Measurements from ENCODE around the gene CD59. TPM values are rescaled to one million over a fixed set of nuclear protein-coding genes. Genes with fewer than 3 reads are reported as not detected.

The CD59 gene
- polyA plus RNA-seq, 2 of the 4 experiments (the other 2 are of a cell fraction), result 335 to 375 TPM

GRCh38 chr11:33743291-33743690 lies 7.1 kb upstream of the CD59 start:
- H3K4me2 ChIP-seq, result no peak overlapping the region
- no peak overlapping the region for H3K27ac ChIP-seq
- ChIA-PET POLR2A (interaction anchor here (1.7 kb wide), 1 partner anchor 52 kb away, joined by 17 read pairs; no protein-coding TSS in a partner anchor), CTCF (interaction anchor here (0.7 to 3.1 kb wide), 32 partner anchors 8 to 385 kb away, joined by 3 to 45 read pairs (median 6); partner anchors contain the start of genes C11orf91, FBXO3 and KIAA1549L)
- TF ChIP-seq GATA3 (IDR thresholded peaks at IDR 0.05; ENCODE audit: borderline replicate concordance) (no peak), HDAC2 (IDR thresholded peaks at IDR 0.05) (no peak), ATOH8 (CRISPR knock-in tag; IDR thresholded peaks at IDR 0.05; ENCODE audit: low read depth) (no peak), CHD2 (IDR thresholded peaks at IDR 0.05; ENCODE audit: low read length, partially characterized antibody) (no peak), KDM5A (IDR thresholded peaks at IDR 0.05) (no peak), FOSB (CRISPR knock-in tag; IDR thresholded peaks at IDR 0.05) (no peak)
- no peak for FAIRE-seq
- no peaks in the 10 kb centered on the region for H3K9me3 ChIP-seq
- DNase-seq (ENCODE audit: low read depth in 1 of 2, low spot score in 1 of 2), result no peak
- 89% methylated on average over 5 of the region's 5 CpGs for WGBS (ENCODE audit: missing lambda C conversion rate)
- ATAC-seq, result no peak; a peak in 1 of 6 replicates
- no peak overlapping the region for H3K4me3 ChIP-seq
- H3K4me1 ChIP-seq, result peaks cover 20% of the 10 kb centered on the region

GRCh38 chr11:33742249-33742851 lies 6.1 kb upstream of the CD59 start:
- ATAC-seq (peak; percentile 76 to 82; a peak in 4 of 6 replicates), FAIRE-seq (no peak), DNase-seq (ENCODE audit: low read depth in 1 of 2, low spot score in 1 of 2) (no peak)
- no peak overlapping the region; the same call in 2 of the 3 replicates for H3K4me2 ChIP-seq
- 59% methylated on average over 3 of the region's 3 CpGs for WGBS (ENCODE audit: missing lambda C conversion rate)
- H3K9me3 ChIP-seq, result no peaks in the 10 kb centered on the region
- peak overlapping the region; percentile 16; a peak in 2 of 6 replicates for H3K27ac ChIP-seq
- H3K4me3 ChIP-seq, result no peak overlapping the region
- peaks cover 21% of the 10 kb centered on the region for H3K4me1 ChIP-seq
- CTCF ChIA-PET, result interaction anchor here (0.5 to 3.1 kb wide), 52 partner anchors 9 to 884 kb away, joined by 3 to 45 read pairs (median 5); partner anchors contain the start of genes C11orf91, FBXO3 and KIAA1549L
- TF ChIP-seq RAD21 (conservative IDR thresholded peaks at IDR 0.05 in 1 of 2, IDR thresholded peaks at IDR 0.05 in 1 of 2) (peak; percentile 73 to 86), HES2 (IDR thresholded peaks at IDR 0.05) (no peak), KDM5A (IDR thresholded peaks at IDR 0.05) (no peak), SMC3 (IDR thresholded peaks at IDR 0.05) (peak; percentile 74), CTCF (IDR thresholded peaks at IDR 0.05) (peak; percentile 77), EP300 (IDR thresholded peaks at IDR 0.05) (no peak), CHD4 (IDR thresholded peaks at IDR 0.05; ENCODE audit: borderline replicate concordance) (no peak)
- POLR2A ChIA-PET, result interaction anchor here (0.6 to 1.7 kb wide), 4 partner anchors 26 to 367 kb away, joined by 3 to 17 read pairs (median 7); partner anchors contain the start of gene C11orf91

GRCh38 chr11:33741806-33742205 lies 5.6 kb upstream of the CD59 start:
- peaks cover 26% of the 10 kb centered on the region for H3K4me1 ChIP-seq
- FAIRE-seq, result no peak
- WGBS (ENCODE audit: missing lambda C conversion rate), result 69% methylated on average over 7 of the region's 7 CpGs
- H3K4me2 ChIP-seq, result no peak overlapping the region; the same call in 2 of the 3 replicates
- ATAC-seq, result no peak
- DNase-seq (ENCODE audit: low read depth in 1 of 2, low spot score in 1 of 2), result no peak
- POLR2A ChIA-PET, result interaction anchor here (0.6 to 1.7 kb wide), 4 partner anchors 26 to 366 kb away, joined by 3 to 17 read pairs (median 7); partner anchors contain the start of gene C11orf91
- peak overlapping the region; percentile 16; a peak in 2 of 6 replicates for H3K27ac ChIP-seq
- no peaks in the 10 kb centered on the region for H3K9me3 ChIP-seq
- H3K4me3 ChIP-seq, result no peak overlapping the region
- CTCF ChIA-PET, result interaction anchor here (0.6 to 3.1 kb wide), 46 partner anchors 8 to 883 kb away, joined by 3 to 45 read pairs (median 6); partner anchors contain the start of genes C11orf91, FBXO3 and KIAA1549L
- TF ChIP-seq FOSL2 (IDR thresholded peaks at IDR 0.05) (no peak), FOSL2 (CRISPR knock-in tag; IDR thresholded peaks at IDR 0.05) (no peak), MAFK (IDR thresholded peaks at IDR 0.05; ENCODE audit: partially characterized antibody) (peak; percentile 85), GATA3 (IDR thresholded peaks at IDR 0.05; ENCODE audit: borderline replicate concordance) (no peak)

All from A549 (cell line).